H1 (cell line): ENCODE data around the gene CDKL4.

Source experiments
- CTCF ChIP-seq, 3 experiments: IDR thresholded peaks; 1 replicate in 2 of 3; 2 replicates in 1 of 3; pipeline versions ENCODE4 v1.5.1 to v1.6.1; 2011; ENCODE audit warnings: low read length in 3 of 3, mild to moderate bottlenecking in 3 of 3, inconsistent platforms in 2 of 3, low read depth in 1 of 3, moderate library complexity in 1 of 3; ENCODE audit not compliant: insufficient read depth in 1 of 3; ENCODE audit errors: control extremely low read depth in 1 of 3
- EP300 ChIP-seq, 2 experiments: IDR thresholded peaks; 1 replicate in 1 of 2; 2 replicates in 1 of 2; pipeline ENCODE4 v1.6.1; 2011 to 2012; ENCODE audit warnings: low read depth in 2 of 2, low read length in 2 of 2, mild to moderate bottlenecking in 2 of 2, borderline replicate concordance in 1 of 2, inconsistent platforms in 1 of 2, moderate library complexity in 1 of 2
- POLR2AphosphoS5 ChIP-seq: IDR thresholded peaks from 2 replicates; pipeline ENCODE4 v1.6.1; 2011; ENCODE audit warnings: low read depth, low read length
- SRF ChIP-seq: IDR thresholded peaks from 2 replicates; pipeline ENCODE4 v1.6.1; 2011; ENCODE audit warnings: mild to moderate bottlenecking, low read depth, low read length, moderate library complexity
- YY1 ChIP-seq: IDR thresholded peaks from 2 replicates; pipeline ENCODE4 v1.6.1; 2011; ENCODE audit warnings: low read depth, mild to moderate bottlenecking, low read length

DNA sequence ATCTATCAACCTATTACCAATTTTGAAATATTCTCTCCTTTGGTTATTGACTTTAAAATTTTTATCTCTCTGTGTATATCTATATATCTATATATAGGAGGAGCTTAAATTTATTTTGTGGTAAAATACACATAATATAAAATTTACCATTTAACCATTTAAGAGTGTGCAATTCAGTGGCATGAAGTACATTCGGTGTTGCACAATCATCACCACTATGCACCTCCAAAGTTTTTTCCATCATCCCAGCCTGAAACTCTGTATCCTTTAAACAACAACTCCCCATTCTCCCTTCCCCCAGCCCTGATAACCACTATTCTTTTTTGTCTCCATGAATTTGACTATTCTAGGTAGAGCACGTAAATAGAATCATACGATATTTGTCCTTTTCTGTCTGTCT is 49.1 kb downstream of the CDKL4 start:
- TF ChIP-seq SRF (no peak), CTCF (IDR thresholded peaks at IDR 0.05; ENCODE audit: control extremely low read depth in 1 of 3, insufficient read depth in 1 of 3, low read depth in 1 of 3, low read length in 3 of 3) (no peak), YY1 (no peak), POLR2AphosphoS5 (no peak), EP300 (IDR thresholded peaks at IDR 0.05; ENCODE audit: borderline replicate concordance in 1 of 2, low read depth in 2 of 2, low read length in 2 of 2) (no peak)
